HG02840 (cell line): Measurements from ENCODE around the gene IFI16.

Source experiments
- ATAC-seq: cut with Tn5 transposase; IDR thresholded peaks from one replicate; pipeline ENCODE4 v1.9.1; 2021; ENCODE audit warnings: mild to moderate bottlenecking, moderate library complexity, moderate number of reproducible peaks; ENCODE audit not compliant: unreplicated experiment, low FRiP score

IFI16 gene

GRCh38 chr1:159055181-159055641, 45.5 kb downstream of the IFI16 start:
- ATAC-seq, result no peak

DNA sequence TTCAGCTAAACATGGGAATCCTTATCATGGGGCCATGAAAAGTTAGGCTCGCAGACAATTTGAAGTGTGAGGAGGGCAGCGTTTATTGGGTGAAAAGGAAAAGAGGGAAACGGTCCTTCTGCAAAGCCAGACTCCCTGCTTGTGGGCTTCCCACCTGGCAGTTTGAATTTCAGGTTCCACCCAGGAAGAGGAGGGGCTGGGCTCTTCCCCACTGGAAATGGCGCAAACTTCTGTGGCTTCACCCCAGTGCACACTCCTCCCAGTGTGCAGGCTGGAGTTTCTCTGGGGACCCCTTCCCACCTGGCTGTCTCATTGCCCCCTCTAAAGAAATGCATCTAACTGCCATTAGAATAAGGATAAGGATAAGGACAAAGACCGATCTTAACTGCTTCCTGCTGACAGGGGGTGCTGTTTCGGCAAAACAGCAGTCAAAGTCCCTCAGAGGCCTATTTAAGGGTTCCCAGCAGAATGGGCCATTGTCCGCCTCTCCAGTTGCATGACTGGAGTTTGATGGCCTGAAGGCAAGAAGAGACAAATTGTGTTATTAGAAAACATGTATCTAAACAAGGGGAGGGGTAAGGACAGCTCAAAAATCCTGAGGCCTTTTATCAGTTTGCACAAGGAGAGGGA, 46.5 kb downstream of the IFI16 start:
- ATAC-seq, result no peak

DNA sequence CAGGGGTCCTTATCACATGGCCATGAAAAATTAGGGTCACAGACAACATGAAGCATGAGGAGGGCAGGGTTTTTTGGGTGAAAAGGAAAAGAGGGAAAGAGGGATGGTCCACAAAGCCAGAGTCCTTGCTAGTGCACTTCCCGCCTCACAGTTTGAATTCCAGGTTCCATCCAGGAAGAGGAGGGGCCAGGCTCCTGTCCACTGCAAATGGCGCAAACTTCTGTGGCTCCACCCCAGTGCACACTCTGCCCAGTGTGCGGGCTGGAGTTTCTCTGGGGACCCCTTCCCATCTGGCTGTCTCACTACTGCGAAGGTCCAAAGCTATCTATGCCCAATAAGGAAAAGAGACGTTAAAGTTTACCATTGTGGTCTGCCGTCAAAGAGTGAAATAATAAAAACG, 49.0 kb downstream of the IFI16 start:
- no peak for ATAC-seq

- no peak for ATAC-seq
Observed at GRCh38 chr1:159065106-159065505, 55.4 kb downstream of the IFI16 start.

- ATAC-seq, result no peak
Observed at GRCh38 chr1:159066108-159066507, 56.4 kb downstream of the IFI16 start.

- peak; percentile 92 for ATAC-seq
Observed at GRCh38 chr1:159067699-159068621, 58.3 kb downstream of the IFI16 start.

GRCh38 chr1:159068886-159069285, 59.2 kb downstream of the IFI16 start:
- no peak for ATAC-seq

- no peak for ATAC-seq
Observed at GRCh38 chr1:159071970-159072582, 62.4 kb downstream of the IFI16 start.

GRCh38 chr1:159076438-159077119, 66.9 kb downstream of the IFI16 start, which contains the start of gene AIM2:
Gene AIM2, minus strand, starts transcription at chr1:159076766. Its CDS starts 3,267 bp downstream, at chr1:159073499.
- ATAC-seq, result peak; percentile 83

DNA sequence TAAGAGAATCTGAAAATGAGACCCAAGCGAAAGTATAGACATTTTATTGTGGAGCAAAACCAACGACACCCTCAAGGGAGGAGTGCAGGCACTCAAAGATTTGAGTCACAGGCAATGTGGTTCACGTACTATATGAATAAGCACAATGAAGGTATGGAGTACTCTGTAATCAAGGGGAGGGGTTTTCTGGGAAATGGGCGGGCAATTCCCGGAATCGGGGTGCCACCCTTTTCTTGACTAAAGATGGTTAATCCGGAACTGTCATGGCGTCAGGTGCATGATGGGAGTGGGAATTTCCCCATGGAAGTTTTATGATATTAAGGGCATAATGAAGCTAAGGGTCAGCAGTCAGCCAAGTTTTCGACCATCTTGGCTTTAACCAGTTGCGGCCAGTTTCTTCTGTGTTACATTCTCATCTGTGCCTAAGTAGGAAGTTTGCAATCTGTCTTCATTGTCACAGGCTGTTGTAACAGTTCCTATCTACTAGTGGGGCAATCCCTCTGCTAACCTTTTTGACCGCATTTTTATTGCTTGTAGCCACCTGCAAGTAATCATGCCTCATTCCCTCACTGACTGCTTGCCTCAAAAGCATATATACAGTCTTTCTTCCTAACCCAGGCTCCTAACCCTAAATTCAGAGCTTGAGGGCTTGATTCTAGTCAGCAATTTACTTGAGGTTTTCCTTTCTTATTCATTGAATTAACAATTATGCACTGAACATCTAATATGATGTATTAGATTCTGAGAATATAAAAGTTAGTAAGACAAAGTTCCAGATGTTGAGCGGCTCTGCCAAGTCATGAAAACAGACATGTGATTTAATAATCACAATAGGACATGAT, 67.6 kb downstream of the IFI16 start:
- ATAC-seq, result peak; percentile 75

GRCh38 chr1:159079525-159079924, 69.8 kb downstream of the IFI16 start:
- ATAC-seq, result no peak

- no peak for ATAC-seq
Observed at GRCh38 chr1:159081626-159082025, 71.9 kb downstream of the IFI16 start.

GRCh38 chr1:159083013-159083412, 73.3 kb downstream of the IFI16 start:
- ATAC-seq, result no peak

DNA sequence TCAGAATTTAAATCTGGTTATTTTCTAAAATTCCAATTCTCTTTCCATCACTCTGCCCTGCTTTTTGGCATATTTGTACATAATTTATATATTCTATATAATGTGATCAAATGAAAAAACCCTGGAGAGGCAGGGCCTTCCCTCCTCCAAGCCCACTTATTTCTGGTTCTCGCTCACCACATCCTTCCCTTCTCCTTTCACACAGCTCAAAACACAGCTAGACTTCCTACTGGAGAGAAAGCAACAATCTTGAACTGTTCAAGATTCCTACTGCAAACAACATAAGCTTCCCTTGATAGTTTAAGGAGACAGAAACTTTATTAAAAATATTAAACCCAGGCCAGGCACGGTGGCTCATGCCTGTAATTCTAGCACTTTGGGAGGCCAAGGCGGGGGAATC, 74.4 kb downstream of the IFI16 start:
- ATAC-seq, result no peak

- ATAC-seq, result no peak
Observed at GRCh38 chr1:159084867-159085266, 75.2 kb downstream of the IFI16 start.

DNA sequence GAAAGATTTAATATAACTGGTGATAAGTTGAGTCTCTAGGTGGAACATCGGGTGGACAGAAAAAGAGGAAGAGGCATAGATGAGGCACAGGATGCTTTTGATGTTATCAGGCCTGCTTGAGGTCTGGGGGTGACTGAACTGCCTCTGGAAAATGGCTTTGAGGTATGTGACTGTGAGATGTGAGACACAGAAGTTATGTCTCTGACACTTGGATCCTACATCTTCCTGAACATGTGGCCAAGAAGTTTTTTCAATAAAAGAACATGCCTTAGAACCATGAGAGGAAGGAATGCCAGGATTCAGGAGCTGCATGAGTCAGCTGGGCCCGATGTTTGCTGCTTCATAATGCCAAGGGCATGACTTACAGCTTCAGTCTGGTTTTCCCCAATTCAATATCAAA, 78.3 kb downstream of the IFI16 start:
- ATAC-seq, result no peak

DNA sequence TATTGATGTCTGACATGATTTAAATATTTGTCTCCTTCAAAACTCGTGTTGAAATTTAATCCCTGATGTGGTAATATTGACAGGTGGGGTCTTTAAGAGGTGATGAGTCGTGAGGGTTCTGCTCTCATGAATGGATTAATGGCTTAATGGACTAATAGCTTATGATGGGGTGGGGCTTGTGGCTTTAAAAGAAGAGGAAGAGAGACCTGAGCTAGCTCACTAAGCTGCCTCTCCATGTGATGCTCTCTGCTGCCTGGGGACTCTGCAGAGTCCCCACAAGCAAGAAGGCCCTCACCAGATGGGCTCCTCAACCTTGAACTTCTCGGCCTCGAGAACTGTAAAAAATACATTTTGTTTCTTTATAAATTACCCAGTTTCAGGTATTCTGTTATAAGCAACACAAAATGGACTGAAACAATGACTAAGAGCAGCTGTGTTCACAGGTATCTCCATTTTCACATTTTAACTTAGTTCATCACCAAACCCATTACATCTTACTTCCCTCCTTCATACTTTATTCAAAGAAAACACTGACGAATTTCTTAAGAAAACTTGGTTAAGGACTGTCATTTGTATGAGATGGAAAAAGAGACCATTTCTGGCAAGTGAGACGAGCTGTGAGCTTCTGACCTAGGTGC, 79.0 kb downstream of the IFI16 start:
- no peak for ATAC-seq

GRCh38 chr1:159089184-159089791, 79.6 kb downstream of the IFI16 start:
- ATAC-seq, result no peak
